Stomach (tissue), 4 donors: ENCODE measurements around the gene ZNF322.

Experiments used
- CTCF ChIP-seq, 7 experiments: fragments of 450-650 bp in 4 of 7; fragments of 200-600 bp in 3 of 7; sonication (generic) in 3 of 7; IDR thresholded peaks; one replicate each; pipeline ENCODE4 v1.5.1; 2016 to 2019; ENCODE audit warnings: antibody characterized with exemption in 7 of 7, control low read depth in 2 of 7, mild to moderate bottlenecking in 1 of 7
- EP300 ChIP-seq: sonication (generic); formaldehyde crosslinking; IDR thresholded peaks from one replicate; pipeline ENCODE4 v1.6.1; 2017; ENCODE audit warnings: antibody characterized with exemption
- POLR2A ChIP-seq, 4 donors: fragments of 450-650 bp; IDR thresholded peaks; one replicate each; pipeline ENCODE4 v1.6.1; 2016; ENCODE audit warnings: antibody characterized with exemption in 4 of 4, control low read depth in 2 of 4, mild to moderate bottlenecking in 1 of 4, moderate library complexity in 1 of 4

DNA sequence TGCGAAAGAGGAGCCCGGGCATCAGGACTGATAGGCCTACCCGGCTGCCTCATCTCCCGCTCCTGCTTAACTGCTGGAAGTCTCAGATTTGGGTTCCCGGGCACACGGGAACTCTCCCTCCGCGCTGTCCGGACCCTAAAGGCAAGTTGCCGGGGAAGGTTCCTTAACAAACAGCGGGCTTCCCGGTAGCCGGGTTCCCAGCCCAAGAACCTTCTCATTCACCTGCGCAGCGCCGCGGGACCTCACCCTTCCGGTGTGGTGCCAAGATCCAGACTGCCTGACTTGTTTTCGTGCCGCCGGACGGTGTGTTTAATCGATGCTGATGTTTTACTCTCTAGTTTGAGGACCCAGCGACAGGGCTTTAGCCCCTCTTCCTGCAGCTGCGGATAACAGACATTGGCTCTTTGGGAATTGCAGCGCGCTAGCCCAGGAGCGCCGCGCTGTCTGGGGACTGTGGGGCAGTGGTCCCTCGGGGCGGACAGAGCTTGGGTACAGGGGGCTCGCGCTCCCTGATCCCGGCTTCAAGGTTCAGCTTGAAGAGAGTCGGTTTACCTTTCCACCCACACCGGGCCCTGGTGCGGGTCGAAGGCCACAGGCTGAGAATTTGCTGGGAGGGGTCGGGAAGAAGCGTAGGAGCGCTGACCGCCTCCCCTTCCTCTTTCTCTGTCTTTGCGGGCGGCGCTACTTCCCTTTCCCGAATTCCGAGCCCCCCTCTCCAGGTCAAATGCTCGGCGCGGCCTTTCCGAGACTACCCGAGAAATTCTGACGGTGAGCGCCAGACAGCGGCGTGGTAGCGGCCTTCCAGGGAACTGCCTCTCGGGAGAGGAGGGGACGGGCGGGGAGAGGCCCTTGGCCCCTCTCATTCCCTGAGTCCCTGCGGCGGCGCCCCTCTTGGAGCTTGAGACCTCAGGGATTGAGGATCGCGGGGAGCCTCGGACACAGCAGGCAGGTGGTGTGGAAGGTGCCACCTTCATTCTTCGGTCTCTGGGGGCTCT, 45.6 kb downstream of the ZNF322 start:
- TF ChIP-seq POLR2A (IDR thresholded peaks at IDR 0.05) (no peak), CTCF (IDR thresholded peaks at IDR 0.05) (no peak), EP300 (no peak)
